H1 (cell line): ENCODE data around the gene GPC6. TPM values are rescaled to one million over a fixed set of nuclear protein-coding genes. Genes with fewer than 3 reads are reported as not detected.

Source experiments
- polyA plus RNA-seq, 7 experiments: library from polyadenylated mRNA; depleted of rRNA in 3 of 7; stranded (reverse) in 5 of 7; unstranded in 2 of 7; fragments of >200 nt in 5 of 7; fragments of 200-250 nt in 2 of 7; gene quantifications; 1 replicate in 5 of 7; 2 replicates in 1 of 7; 4 replicates in 1 of 7; pipeline versions ENCODE4 v1.2.1 to v1.2.3, GENCODE V29; 2011 to 2013; ENCODE audit warnings: missing spikeins in 2 of 7, mixed read lengths in 2 of 7
- total RNA-seq: library from RNA; stranded (reverse); fragmentation: NEBNext Ultra II Directional; extraction: Animal tissue kit (Norgen Biotek cat#: 25700); gene quantifications from 2 replicates; pipeline ENCODE4 v1.2.1, GENCODE V29; 2021
- TF ChIP-seq, protein P1 (sequence below): fragments of 300-600 bp; sonication (generic); IDR thresholded peaks from 2 replicates; pipeline ENCODE4 v1.7.1; 2012; ENCODE audit warnings: low read length, moderate library complexity, mild to moderate bottlenecking, inconsistent platforms; ENCODE audit not compliant: insufficient replicate concordance

Gene GPC6
- total and polyA plus RNA-seq, 2 of the 8 experiments (the other 6 are each of a cell fraction or from before 2014, with no cell fraction given): 5.4 to 12.0 TPM

DNA sequence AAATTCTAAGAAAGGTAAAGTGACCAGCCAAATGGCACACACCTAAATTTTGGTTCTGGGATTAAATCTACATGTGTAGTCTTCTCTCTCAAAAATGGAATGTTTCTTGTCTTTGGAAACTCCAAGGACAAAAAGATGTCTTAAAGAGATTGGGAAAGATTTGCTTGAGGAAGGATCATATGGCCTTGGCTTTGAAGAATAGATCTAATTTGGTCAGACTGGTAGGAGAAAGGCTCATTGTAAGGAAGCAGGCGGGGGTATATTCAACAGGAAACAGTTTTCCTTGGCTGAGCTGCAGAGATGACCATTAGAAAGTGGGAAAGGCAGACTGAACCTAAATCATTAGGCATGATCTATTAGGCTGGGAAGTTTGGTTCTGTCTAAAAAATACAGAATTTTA, 887.6 kb downstream of the GPC6 start (continued):
- TF ChIP-seq, protein P1, sequence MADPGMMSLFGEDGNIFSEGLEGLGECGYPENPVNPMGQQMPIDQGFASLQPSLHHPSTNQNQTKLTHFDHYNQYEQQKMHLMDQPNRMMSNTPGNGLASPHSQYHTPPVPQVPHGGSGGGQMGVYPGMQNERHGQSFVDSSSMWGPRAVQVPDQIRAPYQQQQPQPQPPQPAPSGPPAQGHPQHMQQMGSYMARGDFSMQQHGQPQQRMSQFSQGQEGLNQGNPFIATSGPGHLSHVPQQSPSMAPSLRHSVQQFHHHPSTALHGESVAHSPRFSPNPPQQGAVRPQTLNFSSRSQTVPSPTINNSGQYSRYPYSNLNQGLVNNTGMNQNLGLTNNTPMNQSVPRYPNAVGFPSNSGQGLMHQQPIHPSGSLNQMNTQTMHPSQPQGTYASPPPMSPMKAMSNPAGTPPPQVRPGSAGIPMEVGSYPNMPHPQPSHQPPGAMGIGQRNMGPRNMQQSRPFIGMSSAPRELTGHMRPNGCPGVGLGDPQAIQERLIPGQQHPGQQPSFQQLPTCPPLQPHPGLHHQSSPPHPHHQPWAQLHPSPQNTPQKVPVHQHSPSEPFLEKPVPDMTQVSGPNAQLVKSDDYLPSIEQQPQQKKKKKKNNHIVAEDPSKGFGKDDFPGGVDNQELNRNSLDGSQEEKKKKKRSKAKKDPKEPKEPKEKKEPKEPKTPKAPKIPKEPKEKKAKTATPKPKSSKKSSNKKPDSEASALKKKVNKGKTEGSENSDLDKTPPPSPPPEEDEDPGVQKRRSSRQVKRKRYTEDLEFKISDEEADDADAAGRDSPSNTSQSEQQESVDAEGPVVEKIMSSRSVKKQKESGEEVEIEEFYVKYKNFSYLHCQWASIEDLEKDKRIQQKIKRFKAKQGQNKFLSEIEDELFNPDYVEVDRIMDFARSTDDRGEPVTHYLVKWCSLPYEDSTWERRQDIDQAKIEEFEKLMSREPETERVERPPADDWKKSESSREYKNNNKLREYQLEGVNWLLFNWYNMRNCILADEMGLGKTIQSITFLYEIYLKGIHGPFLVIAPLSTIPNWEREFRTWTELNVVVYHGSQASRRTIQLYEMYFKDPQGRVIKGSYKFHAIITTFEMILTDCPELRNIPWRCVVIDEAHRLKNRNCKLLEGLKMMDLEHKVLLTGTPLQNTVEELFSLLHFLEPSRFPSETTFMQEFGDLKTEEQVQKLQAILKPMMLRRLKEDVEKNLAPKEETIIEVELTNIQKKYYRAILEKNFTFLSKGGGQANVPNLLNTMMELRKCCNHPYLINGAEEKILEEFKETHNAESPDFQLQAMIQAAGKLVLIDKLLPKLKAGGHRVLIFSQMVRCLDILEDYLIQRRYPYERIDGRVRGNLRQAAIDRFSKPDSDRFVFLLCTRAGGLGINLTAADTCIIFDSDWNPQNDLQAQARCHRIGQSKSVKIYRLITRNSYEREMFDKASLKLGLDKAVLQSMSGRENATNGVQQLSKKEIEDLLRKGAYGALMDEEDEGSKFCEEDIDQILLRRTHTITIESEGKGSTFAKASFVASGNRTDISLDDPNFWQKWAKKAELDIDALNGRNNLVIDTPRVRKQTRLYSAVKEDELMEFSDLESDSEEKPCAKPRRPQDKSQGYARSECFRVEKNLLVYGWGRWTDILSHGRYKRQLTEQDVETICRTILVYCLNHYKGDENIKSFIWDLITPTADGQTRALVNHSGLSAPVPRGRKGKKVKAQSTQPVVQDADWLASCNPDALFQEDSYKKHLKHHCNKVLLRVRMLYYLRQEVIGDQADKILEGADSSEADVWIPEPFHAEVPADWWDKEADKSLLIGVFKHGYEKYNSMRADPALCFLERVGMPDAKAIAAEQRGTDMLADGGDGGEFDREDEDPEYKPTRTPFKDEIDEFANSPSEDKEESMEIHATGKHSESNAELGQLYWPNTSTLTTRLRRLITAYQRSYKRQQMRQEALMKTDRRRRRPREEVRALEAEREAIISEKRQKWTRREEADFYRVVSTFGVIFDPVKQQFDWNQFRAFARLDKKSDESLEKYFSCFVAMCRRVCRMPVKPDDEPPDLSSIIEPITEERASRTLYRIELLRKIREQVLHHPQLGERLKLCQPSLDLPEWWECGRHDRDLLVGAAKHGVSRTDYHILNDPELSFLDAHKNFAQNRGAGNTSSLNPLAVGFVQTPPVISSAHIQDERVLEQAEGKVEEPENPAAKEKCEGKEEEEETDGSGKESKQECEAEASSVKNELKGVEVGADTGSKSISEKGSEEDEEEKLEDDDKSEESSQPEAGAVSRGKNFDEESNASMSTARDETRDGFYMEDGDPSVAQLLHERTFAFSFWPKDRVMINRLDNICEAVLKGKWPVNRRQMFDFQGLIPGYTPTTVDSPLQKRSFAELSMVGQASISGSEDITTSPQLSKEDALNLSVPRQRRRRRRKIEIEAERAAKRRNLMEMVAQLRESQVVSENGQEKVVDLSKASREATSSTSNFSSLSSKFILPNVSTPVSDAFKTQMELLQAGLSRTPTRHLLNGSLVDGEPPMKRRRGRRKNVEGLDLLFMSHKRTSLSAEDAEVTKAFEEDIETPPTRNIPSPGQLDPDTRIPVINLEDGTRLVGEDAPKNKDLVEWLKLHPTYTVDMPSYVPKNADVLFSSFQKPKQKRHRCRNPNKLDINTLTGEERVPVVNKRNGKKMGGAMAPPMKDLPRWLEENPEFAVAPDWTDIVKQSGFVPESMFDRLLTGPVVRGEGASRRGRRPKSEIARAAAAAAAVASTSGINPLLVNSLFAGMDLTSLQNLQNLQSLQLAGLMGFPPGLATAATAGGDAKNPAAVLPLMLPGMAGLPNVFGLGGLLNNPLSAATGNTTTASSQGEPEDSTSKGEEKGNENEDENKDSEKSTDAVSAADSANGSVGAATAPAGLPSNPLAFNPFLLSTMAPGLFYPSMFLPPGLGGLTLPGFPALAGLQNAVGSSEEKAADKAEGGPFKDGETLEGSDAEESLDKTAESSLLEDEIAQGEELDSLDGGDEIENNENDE: no peak
